Measurements from ENCODE around the gene CENATAC. TPM values are rescaled to one million over a fixed set of nuclear protein-coding genes. Genes with fewer than 3 reads are reported as not detected.
A peak's percentile ranks its signal among the peaks of the same experiment; 100 is the strongest.

Gene CENATAC
- total RNA-seq, 1 donor from 2014 or later = 51.0 TPM

- Histone ChIP-seq H3K27me3 (ENCODE audit: low read depth) (no peaks in the 10 kb centered on the region), H3K4me1 (peaks cover 30% of the 10 kb centered on the region), H3K36me3 (peaks cover 46% of the 10 kb centered on the region), H3K4me3 (peak overlapping the region; percentile 96), H3K9me3 (no peaks in the 10 kb centered on the region), H3K27ac (peak overlapping the region; percentile 94)
- intact Hi-C loops (cut with DNase I) = no loop called here
- ATAC-seq (peak; percentile 55 to 74), DNase-seq (no peak)
- no peak for TF ChIP-seq CTCF (IDR thresholded peaks at IDR 0.05)
These were observed 884 bp downstream of the CENATAC start for GRCh38 chr11:118998822-118999221.

- no peak for TF ChIP-seq CTCF (IDR thresholded peaks at IDR 0.05)
- ATAC-seq (no peak), DNase-seq (no peak)
- H3K4me3 ChIP-seq = no peak overlapping the region
- no peaks in the 10 kb centered on the region for H3K9me3 ChIP-seq
- intact Hi-C loops (cut with DNase I) = no loop called here
- H3K27me3 ChIP-seq (ENCODE audit: low read depth) = no peaks in the 10 kb centered on the region
- peaks cover 30% of the 10 kb centered on the region for H3K4me1 ChIP-seq
- no peak overlapping the region for H3K27ac ChIP-seq
- H3K36me3 ChIP-seq = peaks cover 67% of the 10 kb centered on the region
These were observed 3.0 kb downstream of the CENATAC start for GRCh38 chr11:119000906-119001305.

GRCh38 chr11:119006656-119007055, 8.7 kb downstream of the CENATAC start:
- Histone ChIP-seq H3K27ac (no peak overlapping the region), H3K4me1 (no peaks in the 10 kb centered on the region), H3K27me3 (ENCODE audit: low read depth) (no peaks in the 10 kb centered on the region), H3K4me3 (no peak overlapping the region), H3K36me3 (peaks cover 96% of the 10 kb centered on the region), H3K9me3 (no peaks in the 10 kb centered on the region)
- intact Hi-C loops (cut with DNase I) = no loop called here
- DNase-seq (no peak), ATAC-seq (no peak)
- no peak for TF ChIP-seq CTCF (IDR thresholded peaks at IDR 0.05)

- TF ChIP-seq CTCF (IDR thresholded peaks at IDR 0.05) = no peak
- Histone ChIP-seq H3K27ac (no peak overlapping the region), H3K9me3 (no peaks in the 10 kb centered on the region), H3K4me3 (no peak overlapping the region), H3K4me1 (peaks cover 9% of the 10 kb centered on the region), H3K27me3 (ENCODE audit: low read depth) (no peaks in the 10 kb centered on the region), H3K36me3 (peaks cover 98% of the 10 kb centered on the region)
- intact Hi-C loops (cut with DNase I) = no loop called here
- DNase-seq (no peak), ATAC-seq (no peak)
These were observed 13.6 kb downstream of the CENATAC start for GRCh38 chr11:119011476-119012053.

GRCh38 chr11:119012629-119013170, 14.8 kb downstream of the CENATAC start:
- intact Hi-C loops (cut with DNase I) = no loop called here
- TF ChIP-seq CTCF (IDR thresholded peaks at IDR 0.05) = no peak
- ATAC-seq (no peak), DNase-seq (no peak)
- no peaks in the 10 kb centered on the region for H3K27me3 ChIP-seq (ENCODE audit: low read depth)
- no peak overlapping the region for H3K27ac ChIP-seq
- no peak overlapping the region for H3K4me3 ChIP-seq
- H3K36me3 ChIP-seq = peaks cover 93% of the 10 kb centered on the region
- H3K4me1 ChIP-seq = peaks cover 19% of the 10 kb centered on the region
- H3K9me3 ChIP-seq = no peaks in the 10 kb centered on the region

Measured in lower lobe of right lung (tissue), 2 donors.